BE2C (cell line): ENCODE data around the gene PBRM1.

Experiments
- DNase-seq: peaks from one replicate; pipeline ENCODE4 v3.0.0-alpha.2; 2020
- H3K27me3 ChIP-seq: fragments of 250-450 bp; sonication (Bioruptor Pico); 2 replicates; pipeline ENCODE4 v1.5.1; 2020; ENCODE audit warnings: mild to moderate bottlenecking
- H3K36me3 ChIP-seq: fragments of 250-450 bp; sonication (Bioruptor Pico); 2 replicates; pipeline ENCODE4 v1.5.1; 2020; ENCODE audit warnings: mild to moderate bottlenecking
- H3K4me1 ChIP-seq: fragments of 250-450 bp; sonication (Bioruptor Pico); 2 replicates; pipeline ENCODE4 v1.5.1; 2020
- H3K4me3 ChIP-seq: 2 replicates; pipeline ENCODE4 v1.5.1; 2011; ENCODE audit warnings: low read depth, low read length
- H3K9me3 ChIP-seq: fragments of 250-450 bp; sonication (Bioruptor Pico); 2 replicates; pipeline ENCODE4 v1.5.1; 2020
- CTCF ChIP-seq: IDR thresholded peaks from 2 replicates; pipeline ENCODE4 v1.5.1; 2012; ENCODE audit warnings: mild to moderate bottlenecking, low read depth, low read length

The PBRM1 gene

DNA sequence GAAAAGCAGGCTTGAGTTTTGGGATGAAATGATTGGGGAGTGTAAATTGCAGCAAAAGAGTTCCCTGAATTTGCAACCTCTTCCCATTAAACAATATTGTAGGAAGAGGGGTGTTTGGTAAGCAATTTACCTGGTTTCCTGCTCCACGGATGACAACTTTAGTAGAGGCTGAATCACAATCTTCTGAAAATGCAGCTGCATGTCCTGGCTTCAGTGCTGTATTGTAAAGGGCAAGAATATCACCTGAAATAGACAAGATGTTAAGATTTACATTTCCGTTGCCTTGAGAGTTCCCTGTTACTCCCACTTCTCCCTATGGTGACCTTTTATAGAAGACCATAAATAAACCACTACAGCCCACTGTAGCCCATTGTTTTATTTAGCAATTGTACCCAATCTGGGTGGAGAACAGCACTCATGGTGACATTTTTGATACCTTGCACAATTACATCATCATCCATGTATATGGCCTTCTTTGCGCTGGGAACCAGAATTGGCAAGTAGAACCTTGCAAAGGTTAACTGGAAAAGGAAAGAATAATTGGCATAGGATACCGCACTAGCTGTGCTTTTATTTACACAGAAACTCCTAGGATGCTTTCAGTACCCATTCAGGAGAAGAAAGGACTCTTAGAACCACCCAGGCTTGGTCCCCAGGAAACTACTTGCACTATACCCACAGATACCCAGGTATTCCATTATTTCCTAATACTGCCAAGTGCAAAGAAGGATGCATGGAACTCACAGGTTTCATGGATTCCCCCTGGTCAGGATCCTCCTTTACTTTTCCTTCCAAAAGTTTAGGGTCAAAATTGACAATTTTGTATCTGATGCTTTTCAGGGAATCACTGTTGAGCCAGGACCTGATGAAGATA is 10.3 kb upstream of the PBRM1 start:
- Histone ChIP-seq H3K4me1 (no peaks in the 10 kb centered on the region), H3K4me3 (no peak overlapping the region), H3K36me3 (peaks cover 51% of the 10 kb centered on the region), H3K27me3 (no peaks in the 10 kb centered on the region), H3K9me3 (no peaks in the 10 kb centered on the region)
- DNase-seq, result no peak
- no peak for TF ChIP-seq CTCF

- no peak for DNase-seq
- TF ChIP-seq CTCF, result no peak
Measured at GRCh38 chr3:52694528-52695189, 8.9 kb upstream of the PBRM1 start.

GRCh38 chr3:52693071-52693470 is 7.4 kb upstream of the PBRM1 start:
- Histone ChIP-seq H3K4me3 (no peak overlapping the region), H3K36me3 (peaks cover 81% of the 10 kb centered on the region), H3K27me3 (no peaks in the 10 kb centered on the region), H3K9me3 (no peaks in the 10 kb centered on the region), H3K4me1 (no peaks in the 10 kb centered on the region)
- TF ChIP-seq CTCF, result no peak
- DNase-seq, result no peak

More at GRCh38 chr3:52694528-52695189, 8.9 kb upstream of the PBRM1 start:
- Histone ChIP-seq H3K9me3 (no peaks in the 10 kb centered on the region), H3K4me1 (no peaks in the 10 kb centered on the region), H3K27me3 (no peaks in the 10 kb centered on the region), H3K36me3 (peaks cover 65% of the 10 kb centered on the region), H3K4me3 (no peak overlapping the region)

DNA sequence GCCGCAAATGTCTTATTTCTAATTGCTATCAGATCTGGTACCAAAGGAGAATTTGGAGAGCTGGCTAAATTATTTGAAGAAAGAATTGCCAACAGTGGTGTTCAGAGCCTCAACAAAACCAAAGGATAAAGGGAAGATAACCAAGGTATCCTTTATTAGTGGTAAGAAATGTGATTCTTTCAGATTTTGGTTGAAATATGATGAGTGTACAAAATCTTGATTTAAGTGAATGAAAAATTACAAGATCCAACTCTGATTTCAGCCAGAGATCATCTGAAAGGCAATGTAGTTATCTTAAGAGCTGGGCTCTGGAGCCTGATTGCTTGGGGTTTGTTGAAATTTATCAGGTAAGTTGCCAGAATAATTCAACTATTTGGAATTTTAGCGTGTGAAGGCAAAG is 4.8 kb upstream of the PBRM1 start:
- no peak for DNase-seq
- Histone ChIP-seq H3K9me3 (no peaks in the 10 kb centered on the region), H3K36me3 (peaks cover 88% of the 10 kb centered on the region), H3K4me1 (no peaks in the 10 kb centered on the region), H3K4me3 (no peak overlapping the region), H3K27me3 (no peaks in the 10 kb centered on the region)
- TF ChIP-seq CTCF, result no peak

DNA sequence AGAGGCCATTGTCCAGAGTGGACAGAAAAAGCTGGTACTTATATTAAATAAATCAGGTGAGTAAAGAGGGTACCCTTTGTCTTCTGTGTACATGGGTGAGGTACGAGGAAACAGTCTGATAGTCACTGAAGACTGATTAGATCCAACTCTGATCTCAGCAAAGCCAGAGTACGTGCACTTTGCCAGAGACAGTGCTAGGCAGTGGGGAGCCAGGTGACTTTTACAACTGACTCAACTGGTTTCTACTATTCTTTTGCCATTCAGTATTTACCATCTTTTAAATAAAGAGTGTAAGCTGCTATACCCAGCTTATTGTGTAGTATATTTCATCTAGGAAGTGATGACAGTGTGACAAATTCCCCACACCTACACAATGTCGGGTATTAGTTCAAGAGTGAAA is 3.4 kb upstream of the PBRM1 start:
- DNase-seq, result no peak
- Histone ChIP-seq H3K4me3 (no peak overlapping the region), H3K27me3 (no peaks in the 10 kb centered on the region), H3K36me3 (peaks cover 75% of the 10 kb centered on the region), H3K9me3 (no peaks in the 10 kb centered on the region), H3K4me1 (no peaks in the 10 kb centered on the region)
- no peak for TF ChIP-seq CTCF

DNA sequence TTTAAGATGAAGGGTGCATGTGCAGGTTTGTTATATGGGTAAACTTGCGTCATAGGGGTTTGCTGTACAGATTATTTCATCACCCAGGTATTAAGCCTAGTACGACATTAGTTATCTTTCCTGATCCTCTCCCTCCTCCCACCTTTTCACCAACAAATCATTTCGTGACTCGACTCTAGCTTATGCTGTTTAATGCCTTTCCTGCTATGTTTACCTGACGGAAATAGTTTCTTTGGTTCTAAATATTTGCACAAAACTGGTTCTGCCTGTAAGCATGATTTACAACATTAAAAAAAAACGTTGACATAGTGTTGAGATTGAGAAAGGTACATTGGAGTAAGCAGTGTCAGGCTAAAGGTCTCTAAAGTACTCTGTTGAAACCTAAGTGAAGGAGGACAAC is 2.6 kb upstream of the PBRM1 start:
- Histone ChIP-seq H3K4me3 (no peak overlapping the region; the same call in 1 of the 2 replicates), H3K9me3 (no peaks in the 10 kb centered on the region), H3K4me1 (no peaks in the 10 kb centered on the region), H3K27me3 (no peaks in the 10 kb centered on the region), H3K36me3 (peaks cover 67% of the 10 kb centered on the region)
- no peak for TF ChIP-seq CTCF
- no peak for DNase-seq
